CD14-positive monocyte (primary cell): ENCODE data around the gene RIMS1. TPM values are rescaled to one million over a fixed set of nuclear protein-coding genes. Genes with fewer than 3 reads are reported as not detected.

Experiments
- DNase-seq, 3 donors: peaks; one replicate each; pipeline ENCODE4 v3.0.0-alpha.2; 2011 to 2022
- H2AFZ ChIP-seq: 2 replicates; pipeline ENCODE4 v1.6.0; 2012; ENCODE audit warnings: mild to moderate bottlenecking, low read depth, low read length, inconsistent platforms; ENCODE audit not compliant: insufficient read depth, poor library complexity, severe bottlenecking
- H3K27ac ChIP-seq, 2 donors: 1 replicate in 1 of 2; 2 replicates in 1 of 2; pipeline ENCODE4 v1.5.1; 2012 to 2013; ENCODE audit warnings: low read length in 2 of 2, control low read depth in 1 of 2, inconsistent platforms in 1 of 2, low read depth in 1 of 2, mild to moderate bottlenecking in 1 of 2
- H3K27me3 ChIP-seq, 2 donors: one replicate each; pipeline versions ENCODE4 v1.6.0 to v1.6.1; 2011 to 2013; ENCODE audit warnings: low read length in 2 of 2; ENCODE audit not compliant: control insufficient read depth in 2 of 2, insufficient read depth in 2 of 2
- H3K36me3 ChIP-seq, 2 donors: replicated peaks in 1 of 2; 1 replicate in 1 of 2; 2 replicates in 1 of 2; pipeline versions ENCODE4 v1.5.1 to v1.6.1; 2012 to 2013; ENCODE audit warnings: low read length in 2 of 2, control low read depth in 1 of 2, inconsistent platforms in 1 of 2, mild to moderate bottlenecking in 1 of 2; ENCODE audit not compliant: insufficient read depth in 2 of 2, control insufficient read depth in 1 of 2
- H3K4me1 ChIP-seq, 2 donors: 1 replicate in 1 of 2; 2 replicates in 1 of 2; pipeline versions ENCODE4 v1.5.1 to v1.6.1; 2012 to 2013; ENCODE audit warnings: low read length in 2 of 2, control low read depth in 1 of 2, inconsistent platforms in 1 of 2, mild to moderate bottlenecking in 1 of 2, moderate library complexity in 1 of 2; ENCODE audit not compliant: insufficient read depth in 2 of 2, control insufficient read depth in 1 of 2
- H3K4me2 ChIP-seq: replicated peaks from 2 replicates; pipeline ENCODE3; 2012; ENCODE audit warnings: low read length, moderate library complexity, mild to moderate bottlenecking; ENCODE audit not compliant: poor library complexity, severe bottlenecking; ENCODE audit errors: extremely low read depth
- H3K4me3 ChIP-seq, 3 experiments: fragments of 200-600 bp in 1 of 3; sonication (generic) in 1 of 3; replicated peaks in 1 of 3; 1 replicate in 2 of 3; 2 replicates in 1 of 3; pipeline ENCODE4 v1.5.1; 2011 to 2013; ENCODE audit warnings: low read length in 3 of 3, mild to moderate bottlenecking in 3 of 3, control low read depth in 2 of 3, low read depth in 2 of 3, inconsistent platforms in 1 of 3, moderate library complexity in 1 of 3
- H3K79me2 ChIP-seq: 2 replicates; pipeline ENCODE4 v1.6.0; 2012; ENCODE audit warnings: mild to moderate bottlenecking, control low read depth, inconsistent platforms, low read length, moderate library complexity; ENCODE audit not compliant: insufficient read depth
- H3K9ac ChIP-seq: 2 replicates; pipeline ENCODE4 v1.6.0; 2017; ENCODE audit warnings: low read length, mild to moderate bottlenecking; ENCODE audit not compliant: insufficient read depth, poor library complexity, severe bottlenecking
- H3K9me3 ChIP-seq, 2 donors: replicated peaks in 1 of 2; 1 replicate in 1 of 2; 2 replicates in 1 of 2; pipeline versions ENCODE4 v1.5.1 to v1.6.1; 2012 to 2013; ENCODE audit warnings: low read length in 2 of 2, control low read depth in 1 of 2; ENCODE audit not compliant: control insufficient read depth in 1 of 2, insufficient read depth in 1 of 2
- H4K20me1 ChIP-seq: 2 replicates; pipeline ENCODE4 v1.6.0; 2012; ENCODE audit warnings: mild to moderate bottlenecking, low read length, control low read depth, moderate library complexity; ENCODE audit not compliant: insufficient read depth
- H3K27ac Mint-ChIP-seq, 7 donors: one replicate each; pipeline ENCODE4 v1.8.0; 2020; ENCODE audit warnings: mild to moderate bottlenecking in 7 of 7, mixed read lengths in 7 of 7, moderate library complexity in 6 of 7, inconsistent platforms in 2 of 7
- H3K27me3 Mint-ChIP-seq, 3 donors: one replicate each; pipeline ENCODE4 v1.8.0; 2021 to 2022; ENCODE audit warnings: low read depth in 3 of 3, mild to moderate bottlenecking in 3 of 3, mixed read lengths in 3 of 3, moderate library complexity in 3 of 3, inconsistent platforms in 1 of 3
- H3K36me3 Mint-ChIP-seq, 2 donors: one replicate each; pipeline ENCODE4 v1.8.0; 2020; ENCODE audit warnings: mixed read lengths in 2 of 2, inconsistent platforms in 1 of 2, mild to moderate bottlenecking in 1 of 2
- H3K4me1 Mint-ChIP-seq: one replicate; pipeline ENCODE4 v1.8.0; 2020; ENCODE audit warnings: mild to moderate bottlenecking, mixed read lengths
- H3K4me3 Mint-ChIP-seq, 2 donors: one replicate each; pipeline ENCODE4 v1.8.0; 2020; ENCODE audit warnings: mild to moderate bottlenecking in 2 of 2, mixed read lengths in 2 of 2, moderate library complexity in 1 of 2
- H3K9me3 Mint-ChIP-seq, 7 donors: one replicate each; pipeline ENCODE4 v1.8.0; 2020 to 2022; ENCODE audit warnings: mixed read lengths in 7 of 7, mild to moderate bottlenecking in 6 of 7, moderate library complexity in 6 of 7, inconsistent platforms in 2 of 7
- CTCF ChIP-seq: fragments of 200-600 bp; IDR thresholded peaks from one replicate; pipeline ENCODE4 v1.8.0; 2022; ENCODE audit warnings: antibody characterized with exemption, mild to moderate bottlenecking
- WGBS: methylation state at CpG from one replicate; pipeline ENCODE4 v1.1.5; 2013; ENCODE audit warnings: missing lambda C conversion rate; ENCODE audit not compliant: insufficient coverage; 5-methylcytosine and 5-hydroxymethylcytosine counted together
- intact Hi-C, 2 donors: fragments of 100-400 bp; cut with micrococcal nuclease; formaldehyde crosslinking; loops; one replicate each; pipeline versions ENCODE4 v1.15.0 to v1.15.1; 2023
- polyA plus RNA-seq, 3 donors: library from polyadenylated mRNA; depleted of rRNA in 1 of 3; unstranded in 2 of 3; stranded (reverse) in 1 of 3; fragments of 300-500 nt in 2 of 3; fragments of >200 nt in 1 of 3; fragmentation: Illumina TruSeq in 2 of 3; gene quantifications; 1 replicate in 2 of 3; 2 replicates in 1 of 3; pipeline ENCODE4 v1.2.3, GENCODE V29; 2012 to 2021

Gene RIMS1
- polyA plus RNA-seq, 3 donors: not detected

DNA sequence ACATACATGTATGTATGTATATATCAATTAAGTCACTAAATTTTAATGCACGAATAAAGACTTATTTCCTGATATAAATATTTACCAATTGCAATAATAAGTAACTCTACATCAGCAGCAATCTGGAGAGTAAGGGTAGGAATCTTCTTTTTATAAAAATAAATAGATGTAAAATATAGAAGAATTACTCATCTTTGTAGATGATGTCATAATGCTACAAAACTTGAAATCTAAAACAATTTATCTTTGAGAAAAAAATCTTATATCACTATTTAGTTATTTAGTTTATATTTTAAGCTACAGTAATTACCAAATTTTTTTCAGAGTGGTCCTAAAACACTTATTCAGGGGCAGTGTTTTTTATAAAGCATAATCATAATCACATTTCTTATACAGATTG is 351.7 kb downstream of the RIMS1 start:
- WGBS: no CpG with 5 or more reads among the region's 1 CpG
- Histone ChIP-seq H3K9me3 (no peaks in the 10 kb centered on the region), H3K27ac (no peak overlapping the region), H2AFZ (no peak overlapping the region), H3K36me3 (no peaks in the 10 kb centered on the region), H3K79me2 (no peaks in the 10 kb centered on the region), H4K20me1 (no peaks in the 10 kb centered on the region), H3K4me3 (no peak overlapping the region), H3K4me2 (no peak overlapping the region), H3K27me3 (no peaks in the 10 kb centered on the region), H3K4me1 (no peaks in the 10 kb centered on the region), H3K9ac (no peak overlapping the region)
- no peaks in the 10 kb centered on the region for H3K36me3 Mint-ChIP-seq
- TF ChIP-seq CTCF: no peak
- H3K27ac Mint-ChIP-seq: no peak overlapping the region
- no peak overlapping the region for H3K4me3 Mint-ChIP-seq
- peaks cover 0 to 2% (median 0%) of the 10 kb centered on the region in 3 donors for H3K27me3 Mint-ChIP-seq
- peaks cover 0 to 3% (median 0%) of the 10 kb centered on the region in 7 donors for H3K9me3 Mint-ChIP-seq
- DNase-seq: no peak
- intact Hi-C loops: no loop called here
- no peaks in the 10 kb centered on the region for H3K4me1 Mint-ChIP-seq

- no peaks in the 10 kb centered on the region for H3K36me3 ChIP-seq
- no peak overlapping the region for H3K4me2 ChIP-seq
- peaks cover 0 to 2% (median 0%) of the 10 kb centered on the region in 3 donors for H3K27me3 Mint-ChIP-seq
- no peak overlapping the region for H3K9ac ChIP-seq
- H3K4me3 ChIP-seq: no peak overlapping the region
- H4K20me1 ChIP-seq: no peaks in the 10 kb centered on the region
- DNase-seq: no peak
- H3K27ac ChIP-seq: no peak overlapping the region
- no peaks in the 10 kb centered on the region for H3K27me3 ChIP-seq
- no peak overlapping the region for H2AFZ ChIP-seq
- H3K79me2 ChIP-seq: no peaks in the 10 kb centered on the region
- peaks cover 0 to 3% (median 0%) of the 10 kb centered on the region in 7 donors for H3K9me3 Mint-ChIP-seq
- WGBS: no CpG with 5 or more reads among the region's 1 CpG
- H3K9me3 ChIP-seq: no peaks in the 10 kb centered on the region
- TF ChIP-seq CTCF: no peak
- no peak overlapping the region for H3K27ac Mint-ChIP-seq
- H3K36me3 Mint-ChIP-seq: no peaks in the 10 kb centered on the region
- H3K4me1 Mint-ChIP-seq: no peaks in the 10 kb centered on the region
- no peak overlapping the region for H3K4me3 Mint-ChIP-seq
- intact Hi-C loops: no loop called here
- H3K4me1 ChIP-seq: no peaks in the 10 kb centered on the region
Observed at GRCh38 chr6:72238900-72239299, 352.6 kb downstream of the RIMS1 start.
